ENCODE data around the gene VIPR1. TPM values are rescaled to one million over a fixed set of nuclear protein-coding genes. Genes with fewer than 3 reads are reported as not detected.

VIPR1 gene
- total and polyA plus RNA-seq, 2 experiments from 2014 or later = 0.86 to 1.6 TPM

DNA sequence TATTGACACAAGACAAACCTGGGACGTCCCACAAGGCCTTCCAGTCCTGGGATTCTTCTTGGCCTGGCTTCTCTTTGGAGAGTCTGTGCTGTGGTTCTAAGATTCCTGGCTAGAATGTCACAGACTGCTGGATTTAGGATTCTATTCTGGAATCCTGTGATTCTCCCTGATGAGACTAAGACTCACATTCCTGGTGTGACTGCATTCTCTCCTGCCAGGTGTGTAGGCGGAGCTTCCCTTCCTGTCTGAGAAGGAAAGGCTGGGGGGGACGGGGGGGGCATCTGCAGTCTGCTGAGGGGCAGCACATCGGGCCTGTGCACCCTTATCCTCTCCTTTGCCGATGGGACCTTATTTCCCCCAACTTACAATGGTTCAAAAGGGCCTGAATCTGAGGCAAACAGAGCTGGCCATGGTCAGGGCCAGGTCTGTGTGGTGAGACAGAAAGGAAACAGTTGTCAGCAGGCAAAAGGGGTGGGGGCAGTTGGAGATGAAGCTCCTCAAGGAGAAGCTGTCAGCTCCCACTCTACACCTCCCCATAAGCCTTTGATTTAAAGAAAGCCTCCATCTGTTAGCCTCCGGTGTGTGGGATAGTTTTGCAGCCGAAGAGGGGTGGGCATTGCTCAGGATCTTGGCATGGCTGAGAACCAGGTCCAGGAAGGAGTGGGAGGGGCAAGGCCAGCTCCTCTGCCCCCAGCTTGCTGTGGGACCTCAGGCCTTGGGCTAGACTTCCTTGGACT lies 30.9 kb downstream of the VIPR1 start:
- no peaks in the 10 kb centered on the region for H3K9me3 ChIP-seq (ENCODE audit: low read depth)
- H3K36me3 ChIP-seq = no peaks in the 10 kb centered on the region
- no peaks in the 10 kb centered on the region for H3K4me1 ChIP-seq (ENCODE audit: low read depth)
- DNase-seq (ENCODE audit: low read depth in 1 of 2, low spot score in 1 of 2) = no peak
- TF ChIP-seq, protein P1, sequence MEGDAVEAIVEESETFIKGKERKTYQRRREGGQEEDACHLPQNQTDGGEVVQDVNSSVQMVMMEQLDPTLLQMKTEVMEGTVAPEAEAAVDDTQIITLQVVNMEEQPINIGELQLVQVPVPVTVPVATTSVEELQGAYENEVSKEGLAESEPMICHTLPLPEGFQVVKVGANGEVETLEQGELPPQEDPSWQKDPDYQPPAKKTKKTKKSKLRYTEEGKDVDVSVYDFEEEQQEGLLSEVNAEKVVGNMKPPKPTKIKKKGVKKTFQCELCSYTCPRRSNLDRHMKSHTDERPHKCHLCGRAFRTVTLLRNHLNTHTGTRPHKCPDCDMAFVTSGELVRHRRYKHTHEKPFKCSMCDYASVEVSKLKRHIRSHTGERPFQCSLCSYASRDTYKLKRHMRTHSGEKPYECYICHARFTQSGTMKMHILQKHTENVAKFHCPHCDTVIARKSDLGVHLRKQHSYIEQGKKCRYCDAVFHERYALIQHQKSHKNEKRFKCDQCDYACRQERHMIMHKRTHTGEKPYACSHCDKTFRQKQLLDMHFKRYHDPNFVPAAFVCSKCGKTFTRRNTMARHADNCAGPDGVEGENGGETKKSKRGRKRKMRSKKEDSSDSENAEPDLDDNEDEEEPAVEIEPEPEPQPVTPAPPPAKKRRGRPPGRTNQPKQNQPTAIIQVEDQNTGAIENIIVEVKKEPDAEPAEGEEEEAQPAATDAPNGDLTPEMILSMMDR (IDR thresholded peaks at IDR 0.05; ENCODE audit: low read depth, low read length) = no peak
- H3K4me3 ChIP-seq = no peak overlapping the region
- H3K27me3 ChIP-seq = no peaks in the 10 kb centered on the region
- no peak overlapping the region for H3K27ac ChIP-seq

DNA sequence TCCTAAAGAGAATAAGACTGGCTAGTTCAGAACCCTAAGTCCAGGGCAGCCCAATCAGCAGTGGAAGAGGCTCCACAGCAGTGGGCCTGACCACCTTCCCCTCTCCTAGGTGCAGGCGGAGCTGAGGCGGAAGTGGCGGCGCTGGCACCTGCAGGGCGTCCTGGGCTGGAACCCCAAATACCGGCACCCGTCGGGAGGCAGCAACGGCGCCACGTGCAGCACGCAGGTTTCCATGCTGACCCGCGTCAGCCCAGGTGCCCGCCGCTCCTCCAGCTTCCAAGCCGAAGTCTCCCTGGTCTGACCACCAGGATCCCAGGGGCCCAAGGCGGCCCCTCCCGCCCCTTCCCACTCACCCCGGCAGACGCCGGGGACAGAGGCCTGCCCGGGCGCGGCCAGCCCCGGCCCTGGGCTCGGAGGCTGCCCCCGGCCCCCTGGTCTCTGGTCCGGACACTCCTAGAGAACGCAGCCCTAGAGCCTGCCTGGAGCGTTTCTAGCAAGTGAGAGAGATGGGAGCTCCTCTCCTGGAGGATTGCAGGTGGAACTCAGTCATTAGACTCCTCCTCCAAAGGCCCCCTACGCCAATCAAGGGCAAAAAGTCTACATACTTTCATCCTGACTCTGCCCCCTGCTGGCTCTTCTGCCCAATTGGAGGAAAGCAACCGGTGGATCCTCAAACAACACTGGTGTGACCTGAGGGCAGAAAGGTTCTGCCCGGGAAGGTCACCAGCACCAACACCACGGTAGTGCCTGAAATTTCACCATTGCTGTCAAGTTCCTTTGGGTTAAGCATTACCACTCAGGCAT lies 33.7 kb downstream of the VIPR1 start:
- Histone ChIP-seq H3K9me3 (ENCODE audit: low read depth) (no peaks in the 10 kb centered on the region), H3K27me3 (no peaks in the 10 kb centered on the region)
- peak; percentile 34 to 73 for DNase-seq (ENCODE audit: low read depth in 1 of 2, low spot score in 1 of 2)

DNA sequence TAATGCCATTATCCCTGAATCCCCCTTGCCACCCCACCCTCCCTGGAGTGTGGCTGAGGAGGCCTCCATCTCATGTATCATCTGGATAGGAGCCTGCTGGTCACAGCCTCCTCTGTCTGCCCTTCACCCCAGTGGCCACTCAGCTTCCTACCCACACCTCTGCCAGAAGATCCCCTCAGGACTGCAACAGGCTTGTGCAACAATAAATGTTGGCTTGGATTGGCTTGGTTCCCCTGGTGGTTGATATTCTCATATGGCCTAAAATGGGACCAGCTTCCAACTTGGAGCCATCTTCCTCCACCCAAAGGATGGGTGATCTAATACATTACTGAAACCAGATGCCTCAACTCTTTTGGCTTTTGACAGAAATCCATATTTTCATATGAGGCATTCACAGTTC lies 34.9 kb downstream of the VIPR1 start:
- H3K27ac ChIP-seq = no peak overlapping the region
- no peaks in the 10 kb centered on the region for H3K9me3 ChIP-seq (ENCODE audit: low read depth)
- peaks cover 5% of the 10 kb centered on the region for H3K4me1 ChIP-seq (ENCODE audit: low read depth)
- no peaks in the 10 kb centered on the region for H3K36me3 ChIP-seq
- no peak overlapping the region for H3K4me3 ChIP-seq
- no peaks in the 10 kb centered on the region for H3K27me3 ChIP-seq
- no peak for DNase-seq (ENCODE audit: low read depth in 1 of 2, low spot score in 1 of 2)
- TF ChIP-seq, protein P1 (IDR thresholded peaks at IDR 0.05; ENCODE audit: low read depth, low read length) = no peak

More for the DNA sequence above, 33.7 kb downstream of the VIPR1 start:
- no peak overlapping the region for H3K4me3 ChIP-seq
- TF ChIP-seq, protein P1 (IDR thresholded peaks at IDR 0.05; ENCODE audit: low read depth, low read length) = peak; percentile 57
- H3K4me1 ChIP-seq (ENCODE audit: low read depth) = peaks cover 4% of the 10 kb centered on the region
- no peak overlapping the region for H3K27ac ChIP-seq
- H3K36me3 ChIP-seq = no peaks in the 10 kb centered on the region

DNA sequence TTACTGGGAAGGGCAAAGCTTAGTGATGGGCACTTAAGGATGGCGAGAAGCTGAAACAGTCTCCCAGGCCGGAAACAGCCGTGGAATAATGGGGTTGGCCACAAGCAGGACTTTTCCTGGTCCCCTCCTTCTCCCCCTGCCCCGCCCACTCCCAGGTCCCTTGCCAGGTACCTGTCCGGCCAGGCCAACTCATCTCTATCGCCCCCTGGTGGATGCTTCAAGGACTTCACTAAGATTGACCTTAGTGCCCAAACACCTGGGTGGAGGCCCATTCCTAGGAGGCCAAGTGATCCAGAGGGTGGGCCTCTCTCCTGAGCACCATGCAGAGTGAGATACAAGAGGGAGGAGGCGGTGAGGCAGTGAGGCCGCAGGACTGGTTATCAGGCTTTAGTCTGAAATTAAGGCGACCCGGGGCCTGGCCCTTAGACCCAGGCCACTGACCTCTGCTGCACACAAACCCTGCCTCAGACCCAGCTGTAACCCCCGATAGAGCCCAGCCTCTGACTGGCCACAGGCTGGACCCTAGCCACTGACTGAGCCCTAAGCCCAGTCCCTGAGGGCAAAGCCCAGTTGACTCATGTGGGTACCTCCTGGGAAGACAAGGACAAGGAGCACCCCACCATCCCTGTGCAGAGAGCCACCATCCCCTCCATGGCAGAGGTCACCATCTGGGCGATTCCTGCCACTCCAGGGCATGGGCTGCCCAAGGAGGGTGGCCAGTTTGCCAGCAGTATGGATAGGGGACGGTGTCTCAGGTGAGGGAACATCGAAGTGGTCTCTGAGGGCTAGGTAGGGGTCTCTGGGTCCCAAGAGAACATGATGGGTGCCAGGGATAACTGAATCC lies 37.6 kb downstream of the VIPR1 start:
- peaks cover 12% of the 10 kb centered on the region for H3K4me1 ChIP-seq (ENCODE audit: low read depth)
- TF ChIP-seq, protein P1 (IDR thresholded peaks at IDR 0.05; ENCODE audit: low read depth, low read length) = peak; percentile 74
- H3K27ac ChIP-seq = no peak overlapping the region
- no peaks in the 10 kb centered on the region for H3K36me3 ChIP-seq
- H3K9me3 ChIP-seq (ENCODE audit: low read depth) = no peaks in the 10 kb centered on the region
- no peaks in the 10 kb centered on the region for H3K27me3 ChIP-seq
- H3K4me3 ChIP-seq = no peak overlapping the region
- peak; percentile 42 to 72 for DNase-seq (ENCODE audit: low read depth in 1 of 2, low spot score in 1 of 2)

DNA sequence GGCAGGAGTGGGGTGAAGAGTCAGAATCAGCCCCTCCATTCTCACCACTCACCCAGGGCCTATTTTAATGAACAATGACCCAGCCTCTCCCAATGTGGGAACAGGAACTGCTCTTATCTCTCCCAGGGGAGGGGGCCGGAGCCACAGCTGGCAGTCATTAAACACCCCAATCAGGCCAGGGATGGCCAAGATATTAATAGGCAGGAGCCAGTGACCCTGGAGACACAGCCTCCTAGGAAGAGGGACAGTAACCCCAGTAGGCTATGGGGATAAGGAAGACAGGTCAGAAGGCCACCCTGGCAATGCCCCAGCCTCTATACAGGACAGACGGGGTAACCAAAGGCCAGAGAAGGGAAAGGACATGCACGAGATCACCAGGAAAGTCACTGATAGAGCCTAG lies 38.6 kb downstream of the VIPR1 start:
- Histone ChIP-seq H3K4me3 (no peak overlapping the region), H3K27ac (no peak overlapping the region), H3K36me3 (no peaks in the 10 kb centered on the region), H3K27me3 (no peaks in the 10 kb centered on the region), H3K4me1 (ENCODE audit: low read depth) (peaks cover 20% of the 10 kb centered on the region), H3K9me3 (ENCODE audit: low read depth) (no peaks in the 10 kb centered on the region)
- DNase-seq (ENCODE audit: low read depth in 1 of 2, low spot score in 1 of 2) = no peak
- TF ChIP-seq, protein P1 (IDR thresholded peaks at IDR 0.05; ENCODE audit: low read depth, low read length) = no peak

Data from cardiac muscle cell (in vitro differentiated cells and primary cell).